Uterus (tissue), 2 donors: ENCODE measurements around the gene PITHD1.

ENCODE experiments used
- POLR2A ChIP-seq, 2 donors: fragments of 450-650 bp; IDR thresholded peaks; one replicate each; pipeline ENCODE4 v1.6.1; 2016; ENCODE audit warnings: antibody characterized with exemption in 2 of 2, mild to moderate bottlenecking in 1 of 2, moderate library complexity in 1 of 2
- TF ChIP-seq, protein P1 (sequence below), 4 experiments: fragments of 200-600 bp in 2 of 4; fragments of 450-650 bp in 2 of 4; sonication (generic) in 2 of 4; IDR thresholded peaks; one replicate each; pipeline ENCODE4 v1.5.1; 2016 to 2019; ENCODE audit warnings: antibody characterized with exemption in 4 of 4, mild to moderate bottlenecking in 2 of 4, moderate library complexity in 1 of 4

GRCh38 chr1:23793861-23794731 lies 15.9 kb downstream of the PITHD1 start:
- TF ChIP-seq, protein P1, sequence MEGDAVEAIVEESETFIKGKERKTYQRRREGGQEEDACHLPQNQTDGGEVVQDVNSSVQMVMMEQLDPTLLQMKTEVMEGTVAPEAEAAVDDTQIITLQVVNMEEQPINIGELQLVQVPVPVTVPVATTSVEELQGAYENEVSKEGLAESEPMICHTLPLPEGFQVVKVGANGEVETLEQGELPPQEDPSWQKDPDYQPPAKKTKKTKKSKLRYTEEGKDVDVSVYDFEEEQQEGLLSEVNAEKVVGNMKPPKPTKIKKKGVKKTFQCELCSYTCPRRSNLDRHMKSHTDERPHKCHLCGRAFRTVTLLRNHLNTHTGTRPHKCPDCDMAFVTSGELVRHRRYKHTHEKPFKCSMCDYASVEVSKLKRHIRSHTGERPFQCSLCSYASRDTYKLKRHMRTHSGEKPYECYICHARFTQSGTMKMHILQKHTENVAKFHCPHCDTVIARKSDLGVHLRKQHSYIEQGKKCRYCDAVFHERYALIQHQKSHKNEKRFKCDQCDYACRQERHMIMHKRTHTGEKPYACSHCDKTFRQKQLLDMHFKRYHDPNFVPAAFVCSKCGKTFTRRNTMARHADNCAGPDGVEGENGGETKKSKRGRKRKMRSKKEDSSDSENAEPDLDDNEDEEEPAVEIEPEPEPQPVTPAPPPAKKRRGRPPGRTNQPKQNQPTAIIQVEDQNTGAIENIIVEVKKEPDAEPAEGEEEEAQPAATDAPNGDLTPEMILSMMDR (IDR thresholded peaks at IDR 0.05): no peak
- no peak for TF ChIP-seq POLR2A (IDR thresholded peaks at IDR 0.05)
